ENCODE results near the gene RPIA.

DNA sequence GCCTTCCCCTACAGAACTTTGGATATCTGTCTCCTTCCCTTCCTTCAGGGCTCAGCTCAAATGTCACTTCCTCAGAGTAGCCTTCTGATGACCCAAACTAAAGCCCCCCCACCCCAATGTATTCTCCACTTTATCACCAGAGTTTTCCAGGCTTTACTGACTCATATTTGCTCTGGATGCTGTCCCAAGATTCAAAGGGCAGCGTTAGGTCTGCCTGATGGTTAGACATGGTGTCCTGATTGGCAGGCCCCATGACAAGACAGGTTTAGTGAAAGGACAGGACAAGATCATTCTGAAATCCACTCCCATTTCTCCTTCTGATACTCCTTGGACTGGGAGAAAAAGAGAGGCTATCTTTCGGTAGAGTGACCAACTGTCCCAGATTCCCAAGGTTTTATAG, 22.6 kb upstream of the RPIA start:
- no peak for TF ChIP-seq EZH2 (IDR thresholded peaks at IDR 0.05; ENCODE audit: low read depth)
- TF ChIP-seq, protein P1, sequence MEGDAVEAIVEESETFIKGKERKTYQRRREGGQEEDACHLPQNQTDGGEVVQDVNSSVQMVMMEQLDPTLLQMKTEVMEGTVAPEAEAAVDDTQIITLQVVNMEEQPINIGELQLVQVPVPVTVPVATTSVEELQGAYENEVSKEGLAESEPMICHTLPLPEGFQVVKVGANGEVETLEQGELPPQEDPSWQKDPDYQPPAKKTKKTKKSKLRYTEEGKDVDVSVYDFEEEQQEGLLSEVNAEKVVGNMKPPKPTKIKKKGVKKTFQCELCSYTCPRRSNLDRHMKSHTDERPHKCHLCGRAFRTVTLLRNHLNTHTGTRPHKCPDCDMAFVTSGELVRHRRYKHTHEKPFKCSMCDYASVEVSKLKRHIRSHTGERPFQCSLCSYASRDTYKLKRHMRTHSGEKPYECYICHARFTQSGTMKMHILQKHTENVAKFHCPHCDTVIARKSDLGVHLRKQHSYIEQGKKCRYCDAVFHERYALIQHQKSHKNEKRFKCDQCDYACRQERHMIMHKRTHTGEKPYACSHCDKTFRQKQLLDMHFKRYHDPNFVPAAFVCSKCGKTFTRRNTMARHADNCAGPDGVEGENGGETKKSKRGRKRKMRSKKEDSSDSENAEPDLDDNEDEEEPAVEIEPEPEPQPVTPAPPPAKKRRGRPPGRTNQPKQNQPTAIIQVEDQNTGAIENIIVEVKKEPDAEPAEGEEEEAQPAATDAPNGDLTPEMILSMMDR (conservative IDR thresholded peaks at IDR 0.05): no peak
